DLD1 (cell line): ENCODE results near the gene BCAR3.
"Not testable (repeated sequence)": the region's sequence is repeated elsewhere in the genome, so short reads cannot be mapped to it uniquely, and the experiment has no call there.

Source experiments
- in situ Hi-C: cut with HindIII; loops from 2 replicates; pipeline ENCODE4 v1.10.0; 2017; ENCODE audit warnings: low sequenced_read_pairs

The BCAR3 gene

DNA sequence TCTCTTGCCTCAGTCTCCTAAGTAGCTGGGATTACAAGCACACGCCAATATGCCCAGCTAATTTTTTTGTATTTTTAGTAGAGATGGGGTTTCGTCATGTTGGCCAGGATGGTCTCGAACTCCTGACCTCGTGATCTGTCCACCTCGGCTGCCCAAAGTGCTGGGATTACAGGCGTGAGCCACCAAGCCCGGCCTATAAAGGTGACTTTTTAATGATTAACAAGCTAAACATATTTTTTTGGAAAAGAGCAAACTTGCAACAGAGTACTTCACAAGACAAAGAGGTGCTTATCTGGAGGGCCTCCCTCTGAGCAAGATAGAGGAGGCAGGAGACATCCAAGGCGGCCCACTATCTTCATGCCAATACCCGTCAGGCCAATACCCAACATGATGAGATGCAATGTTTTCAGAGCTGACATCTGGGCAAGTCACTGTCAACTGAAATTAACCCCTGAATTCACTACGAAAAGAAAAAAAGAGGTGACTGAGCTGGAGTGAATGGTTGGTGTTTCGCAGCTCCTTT lies 10.5 kb downstream of the BCAR3 start:
- in situ Hi-C loops, result no loop called here

DNA sequence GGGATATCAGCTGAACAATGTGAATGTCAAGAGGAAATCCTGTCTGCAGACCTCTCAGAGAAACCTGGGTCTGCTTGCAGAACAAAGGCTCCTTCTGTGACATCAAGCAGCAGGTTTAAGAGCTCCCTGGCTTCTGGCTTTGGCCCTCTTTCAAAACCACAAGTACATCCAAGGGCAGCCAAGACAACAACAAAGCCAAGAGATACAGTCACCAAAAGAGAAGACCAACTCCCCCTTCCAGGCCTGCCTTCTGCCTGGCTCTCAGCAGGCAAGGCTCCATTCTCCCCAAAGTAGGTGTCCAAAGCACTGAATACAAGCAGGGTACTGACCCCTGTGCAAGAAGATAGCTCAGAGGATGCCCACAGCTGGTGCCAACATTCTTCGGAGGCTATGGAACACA lies 11.5 kb downstream of the BCAR3 start:
- in situ Hi-C loops, result no loop called here

- in situ Hi-C loops, result no loop called here
Measured at GRCh38 chr1:93669369-93669768, 12.3 kb downstream of the BCAR3 start.

DNA sequence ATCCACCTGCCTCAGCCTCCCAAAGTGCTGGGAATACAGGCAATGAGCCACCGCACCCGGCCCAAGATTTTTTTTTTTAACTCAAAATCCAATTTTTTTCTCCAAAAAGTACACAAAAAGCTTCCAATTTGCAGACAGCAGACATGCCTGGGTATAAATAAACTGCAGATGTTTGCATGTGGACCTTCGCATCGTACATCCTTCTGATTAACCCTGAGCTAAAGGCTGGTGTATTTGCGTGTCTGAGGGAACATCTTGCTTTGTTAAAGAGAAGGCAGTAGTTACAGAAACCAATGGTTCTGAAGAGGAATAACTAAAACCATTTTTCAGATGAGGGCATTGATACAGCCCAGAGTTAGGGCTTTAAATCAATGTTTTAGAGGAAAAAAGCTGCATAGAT lies 12.7 kb downstream of the BCAR3 start:
- in situ Hi-C loops, result no loop called here

GRCh38 chr1:93668121-93668520 lies 13.5 kb downstream of the BCAR3 start:
- in situ Hi-C loops, result no loop called here

DNA sequence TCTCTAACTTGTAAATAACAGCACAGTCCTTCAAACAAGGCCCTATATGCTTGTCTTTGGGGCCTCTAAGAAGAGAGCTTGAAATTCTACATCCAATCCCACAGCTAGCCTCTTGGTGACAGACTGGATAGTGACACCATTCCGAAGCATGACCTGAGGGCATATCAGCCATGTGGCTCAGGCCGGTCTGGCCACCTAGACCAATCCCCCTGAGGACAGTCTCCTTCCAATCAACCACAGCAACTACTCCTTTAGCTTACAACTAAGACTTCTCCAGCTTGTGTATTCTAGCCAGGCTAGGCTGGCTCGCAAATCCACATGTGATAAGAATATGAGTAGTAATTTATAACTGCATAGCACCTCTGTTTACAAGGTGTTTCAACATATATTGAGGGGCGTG lies 14.0 kb downstream of the BCAR3 start:
- in situ Hi-C loops, result no loop called here

DNA sequence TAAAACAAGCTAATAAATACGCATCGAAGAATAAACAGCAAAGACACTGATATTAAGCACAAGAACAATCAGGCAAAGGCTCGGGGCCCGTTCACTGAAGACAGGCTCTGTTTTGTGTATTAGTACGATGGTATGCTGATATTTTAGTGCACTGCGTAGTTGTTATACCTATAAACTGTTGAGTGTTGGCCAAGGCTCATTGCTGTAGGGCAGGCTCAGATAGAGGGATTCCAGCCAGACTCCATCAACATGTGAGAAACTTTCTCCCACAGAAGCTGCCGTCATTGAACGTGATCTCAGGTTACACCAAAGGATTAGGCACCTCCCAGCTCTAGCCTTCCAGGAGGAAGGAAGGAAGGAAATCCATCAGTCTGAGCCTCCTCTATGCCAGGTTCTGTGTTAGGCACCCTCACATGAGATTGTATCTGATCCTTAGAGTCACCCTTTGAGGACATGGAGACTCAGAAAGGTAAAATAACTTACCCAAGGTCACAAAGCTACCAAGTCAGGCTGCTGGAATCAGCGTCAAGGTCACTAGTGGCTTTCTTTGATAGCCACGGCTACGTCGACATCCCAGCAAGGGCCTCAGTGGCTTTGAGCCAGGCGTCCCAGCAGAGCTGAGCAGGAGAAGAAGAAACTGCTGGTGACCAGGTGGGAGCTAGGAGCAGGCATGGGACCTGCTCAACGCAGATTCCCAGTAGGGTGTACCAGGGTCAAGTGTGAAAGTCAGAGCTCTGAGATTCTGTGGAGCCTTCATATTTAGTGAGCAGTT lies 14.8 kb downstream of the BCAR3 start:
- in situ Hi-C loops, result no loop called here

DNA sequence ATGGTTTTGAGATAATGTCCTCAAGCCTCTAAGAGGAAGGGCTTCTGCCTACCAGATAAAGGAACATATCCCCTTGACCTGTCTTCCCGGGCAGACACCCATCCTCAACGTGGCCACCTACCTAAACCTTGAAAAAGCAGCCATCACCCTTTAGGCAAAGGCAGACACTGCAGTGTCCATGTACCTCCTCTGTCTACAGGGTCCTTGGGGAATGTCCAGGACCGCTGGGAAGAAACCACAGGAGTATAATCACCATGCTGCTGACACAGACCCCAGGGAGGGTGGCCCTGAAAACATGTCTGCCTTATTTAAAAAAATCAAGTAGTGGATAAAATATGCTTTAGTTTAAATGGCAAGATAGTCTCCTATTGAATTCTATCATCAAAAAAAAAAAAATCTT lies 16.6 kb downstream of the BCAR3 start:
- in situ Hi-C loops, result no loop called here

- in situ Hi-C loops, result no loop called here
Measured at GRCh38 chr1:93663208-93663614, 18.4 kb downstream of the BCAR3 start.

DNA sequence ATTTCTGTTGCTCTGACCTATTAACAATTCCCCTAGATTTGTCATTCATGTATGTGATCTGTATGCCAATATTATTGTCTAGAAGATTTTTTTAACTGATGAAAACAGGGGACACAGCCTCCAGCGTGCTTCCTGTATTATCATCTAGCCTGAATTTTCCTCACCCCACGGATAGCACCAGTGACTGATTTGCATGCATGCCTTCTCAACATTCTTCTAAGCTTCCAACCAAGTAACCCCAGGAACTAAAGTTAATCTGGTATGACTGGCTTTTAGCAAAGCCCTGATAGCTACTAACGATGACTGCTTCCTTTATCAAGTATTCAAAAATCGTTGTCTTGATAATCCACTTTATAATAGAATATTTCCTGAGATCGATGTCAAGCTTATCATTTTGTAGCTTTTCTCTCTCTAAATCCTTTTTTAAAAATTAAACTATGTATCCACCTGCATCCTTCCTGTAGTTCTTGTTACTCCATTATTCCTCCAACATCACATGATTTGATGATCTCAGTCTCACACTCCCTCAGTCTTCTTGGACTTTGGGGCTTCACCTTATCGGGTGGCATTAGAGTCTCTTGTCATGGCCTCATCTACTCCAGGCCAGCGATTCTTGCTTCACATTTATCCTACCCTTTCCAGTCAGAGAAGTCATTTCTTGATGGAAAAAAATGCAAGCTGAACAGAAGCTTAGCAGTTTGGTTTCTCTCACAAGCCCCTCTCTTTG lies 19.0 kb downstream of the BCAR3 start:
- in situ Hi-C loops, result no loop called here

DNA sequence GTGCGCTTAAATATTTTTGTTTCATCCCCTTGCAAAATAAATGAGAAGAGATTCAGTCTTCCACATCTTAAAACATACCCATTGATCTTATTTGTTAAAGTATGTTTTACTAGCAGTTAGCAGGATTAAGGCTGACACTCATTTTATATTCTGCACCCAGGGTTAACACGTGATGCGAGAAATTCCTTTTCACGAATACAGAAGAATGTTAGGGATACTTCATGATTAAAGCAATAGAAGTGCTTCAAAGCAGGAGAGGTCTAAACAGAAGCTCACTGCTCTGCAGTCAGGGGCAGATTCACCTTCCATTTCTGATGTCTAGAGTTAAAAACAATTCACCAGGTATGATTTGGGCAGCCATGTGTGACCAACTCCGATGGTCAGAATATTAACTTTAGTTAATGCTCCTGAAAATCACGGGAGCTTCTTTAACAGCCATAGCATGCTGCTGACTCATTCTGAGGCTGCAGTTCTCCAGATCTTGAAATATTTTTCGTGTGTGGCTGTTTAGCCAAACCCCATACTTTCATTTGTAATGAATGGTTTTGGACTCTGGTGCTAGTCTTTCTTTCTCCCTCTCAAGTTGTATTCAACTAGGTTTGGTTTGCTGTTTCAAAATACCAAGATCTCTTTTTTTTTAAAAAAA lies 19.7 kb downstream of the BCAR3 start:
- in situ Hi-C loops, result no loop called here

DNA sequence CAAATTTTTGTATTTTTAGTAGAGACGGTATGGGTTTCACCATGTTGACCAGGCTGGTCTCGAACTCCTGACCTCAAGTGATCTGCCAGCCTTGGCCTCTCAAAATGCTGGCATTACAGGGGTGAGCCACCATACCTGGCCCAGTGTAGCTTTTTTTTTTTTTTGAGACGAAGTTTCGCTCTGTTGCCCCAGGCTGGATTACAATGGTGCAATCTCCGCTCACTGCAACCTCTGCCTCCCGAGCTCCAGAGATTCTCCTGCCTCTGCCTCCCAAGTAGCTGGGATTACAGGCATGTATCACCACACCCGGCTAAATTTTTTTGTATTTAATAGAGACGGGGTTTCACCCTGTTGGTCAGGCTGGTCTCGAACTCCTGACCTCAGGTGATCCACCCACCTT lies 20.3 kb downstream of the BCAR3 start:
- in situ Hi-C loops, result not testable (repeated sequence)

GRCh38 chr1:93659822-93660503 lies 21.7 kb downstream of the BCAR3 start:
- in situ Hi-C loops, result no loop called here

DNA sequence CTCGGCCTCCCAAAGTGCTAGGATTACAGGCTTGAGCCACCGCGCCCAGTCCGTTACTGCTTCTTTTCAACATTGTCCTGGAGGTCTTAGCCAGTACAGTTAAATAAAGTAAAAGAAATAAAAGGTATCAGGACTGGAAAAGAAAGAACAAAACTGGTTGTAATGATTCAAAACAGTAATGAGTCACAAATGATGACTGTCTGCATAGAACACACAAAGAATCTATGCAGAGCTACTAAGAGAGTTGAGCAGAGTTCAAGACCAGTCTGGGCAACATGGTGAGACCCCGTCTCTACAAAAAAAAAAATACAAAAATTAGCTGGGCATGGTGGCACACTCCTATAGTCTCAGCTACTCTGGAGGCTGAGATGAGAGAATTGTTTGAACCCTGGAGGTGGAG lies 23.4 kb downstream of the BCAR3 start:
- in situ Hi-C loops, result no loop called here

DNA sequence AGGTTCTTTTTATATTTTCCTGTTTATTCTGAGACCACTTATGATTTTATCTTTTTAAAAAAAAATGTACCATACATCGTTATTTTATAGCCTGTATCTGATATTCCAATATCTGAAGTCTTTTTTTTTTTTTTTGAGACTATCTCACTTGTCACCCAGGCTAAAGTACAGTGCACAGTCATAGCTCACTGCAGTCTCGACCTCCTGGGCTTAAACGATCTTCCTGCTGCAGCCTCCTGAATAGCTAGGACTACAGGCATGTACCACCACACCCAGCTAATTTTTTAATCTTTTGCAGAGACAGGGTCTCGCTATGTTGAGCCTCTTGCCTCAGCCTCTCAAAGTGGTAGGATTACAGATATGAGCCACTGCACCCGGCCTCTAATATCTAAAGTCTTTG lies 25.1 kb downstream of the BCAR3 start:
- in situ Hi-C loops, result no loop called here

DNA sequence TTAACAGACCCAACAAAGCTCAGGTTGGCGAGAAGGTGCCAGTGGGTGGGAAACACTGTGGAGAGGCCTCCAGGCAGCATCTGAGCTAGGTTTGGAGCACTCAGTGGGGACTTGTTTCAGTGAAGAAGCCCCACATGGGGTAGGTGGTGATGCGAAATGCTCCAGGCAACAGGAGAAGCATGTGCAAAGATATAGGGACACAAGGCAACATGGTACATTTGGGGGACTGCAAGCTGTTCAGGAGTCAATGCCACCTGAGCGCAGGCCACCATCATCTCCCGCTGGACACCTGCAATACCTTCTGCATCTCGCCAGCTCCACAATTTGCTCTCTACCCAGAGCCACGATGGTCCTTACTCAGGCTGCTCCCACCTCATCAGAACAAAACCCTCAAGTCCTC lies 28.0 kb downstream of the BCAR3 start:
- in situ Hi-C loops, result no loop called here

DNA sequence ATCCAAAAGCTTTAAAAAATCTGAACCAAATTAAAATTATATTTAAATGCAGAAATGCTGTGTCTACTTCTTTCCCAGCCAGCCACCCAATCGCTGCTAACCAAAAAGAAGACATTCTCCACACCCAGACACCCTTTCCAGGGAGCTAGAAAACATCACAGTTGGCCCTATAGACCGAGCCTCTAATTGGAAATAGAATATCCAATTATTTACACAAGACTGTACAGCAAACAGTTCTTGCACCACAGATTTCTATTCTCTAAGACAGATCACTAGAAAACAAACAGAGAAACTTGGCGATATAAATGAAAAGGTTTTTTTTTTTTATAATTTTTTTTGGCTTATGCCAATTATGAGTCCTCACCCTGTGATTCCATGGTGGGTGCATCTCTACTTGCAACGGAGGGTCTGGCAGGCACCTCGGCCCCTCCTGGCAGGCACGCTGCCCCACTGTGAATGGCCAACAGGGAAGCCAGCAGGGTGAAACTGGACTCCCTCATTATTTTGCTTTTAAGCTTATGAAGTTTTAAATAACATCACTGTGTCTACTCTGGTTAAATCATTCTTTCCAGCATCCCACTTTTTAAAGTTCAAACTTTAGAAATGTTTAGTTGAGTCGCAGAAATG lies 29.2 kb downstream of the BCAR3 start:
- in situ Hi-C loops, result no loop called here

DNA sequence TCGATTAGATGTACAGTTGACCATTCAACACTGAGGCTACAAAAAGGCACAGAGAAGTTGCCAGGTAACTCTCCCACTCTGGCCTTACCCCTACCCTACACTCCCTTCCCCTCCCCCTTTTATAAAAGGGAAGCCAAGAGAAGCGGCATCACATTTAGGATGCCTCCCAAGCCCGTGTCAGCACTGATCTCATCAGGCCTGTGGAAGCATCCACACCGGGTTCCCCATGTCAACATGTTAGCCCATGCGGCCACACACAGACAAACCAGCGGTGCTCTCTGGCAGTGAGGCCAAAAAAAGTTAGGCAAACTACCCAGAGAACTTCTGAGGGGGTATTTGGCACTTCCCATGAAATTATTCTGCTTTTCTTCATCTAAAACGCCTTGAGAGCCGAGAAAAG lies 29.9 kb downstream of the BCAR3 start:
- in situ Hi-C loops, result no loop called here

- in situ Hi-C loops, result not testable (repeated sequence)
Measured at GRCh38 chr1:93650159-93650558, 31.5 kb downstream of the BCAR3 start.

GRCh38 chr1:93649231-93649630 lies 32.4 kb downstream of the BCAR3 start:
- in situ Hi-C loops, result loop anchor here (25.0 kb wide), 1 partner anchor 163 kb away; no protein-coding TSS in a partner anchor

GRCh38 chr1:93648656-93649055 lies 33.0 kb downstream of the BCAR3 start:
- in situ Hi-C loops, result loop anchor here (25.0 kb wide), 1 partner anchor 164 kb away; no protein-coding TSS in a partner anchor
